Activated CD4-positive, alpha-beta T cell treated with anti-CD3 and anti-CD28 coated beads, Interleukin-2, amount 10 ng/mL, durations not matched to agents 24 days and 14 days (primary cell): Measurements from ENCODE around the gene PRDX5. TPM values are rescaled to one million over a fixed set of nuclear protein-coding genes. Genes with fewer than 3 reads are reported as not detected.
"Not testable (repeated sequence)": the region's sequence is repeated elsewhere in the genome, so short reads cannot be mapped to it uniquely, and the experiment has no call there.

Experiments
- DNase-seq: peaks from one replicate; pipeline ENCODE4 v3.0.0; 2022
- H3K27ac Mint-ChIP-seq: one replicate; pipeline ENCODE4 v1.8.0; 2022; ENCODE audit warnings: mild to moderate bottlenecking, mixed read lengths
- H3K27me3 Mint-ChIP-seq: one replicate; pipeline ENCODE4 v1.8.0; 2022; ENCODE audit warnings: mixed read lengths
- H3K36me3 Mint-ChIP-seq: one replicate; pipeline ENCODE4 v1.8.0; 2022; ENCODE audit warnings: low read depth, mild to moderate bottlenecking, mixed read lengths
- H3K4me1 Mint-ChIP-seq: one replicate; pipeline ENCODE4 v1.8.0; 2021; ENCODE audit warnings: mixed read lengths
- H3K4me3 Mint-ChIP-seq: one replicate; pipeline ENCODE4 v1.8.0; 2022; ENCODE audit warnings: mild to moderate bottlenecking, moderate library complexity, mixed read lengths
- H3K9me3 Mint-ChIP-seq: one replicate; pipeline ENCODE4 v1.8.0; 2021; ENCODE audit warnings: mixed read lengths
- intact Hi-C: fragments of 100-400 bp; cut with micrococcal nuclease; formaldehyde crosslinking; loops from one replicate; pipeline ENCODE4 v1.15.1; 2023
- total RNA-seq: library from RNA; stranded (reverse); gene quantifications from 2 replicates; pipeline ENCODE4 v1.2.3, GENCODE V29; 2022

The PRDX5 gene
- total RNA-seq, 1 donor from 2014 or later: 98.0 TPM

DNA sequence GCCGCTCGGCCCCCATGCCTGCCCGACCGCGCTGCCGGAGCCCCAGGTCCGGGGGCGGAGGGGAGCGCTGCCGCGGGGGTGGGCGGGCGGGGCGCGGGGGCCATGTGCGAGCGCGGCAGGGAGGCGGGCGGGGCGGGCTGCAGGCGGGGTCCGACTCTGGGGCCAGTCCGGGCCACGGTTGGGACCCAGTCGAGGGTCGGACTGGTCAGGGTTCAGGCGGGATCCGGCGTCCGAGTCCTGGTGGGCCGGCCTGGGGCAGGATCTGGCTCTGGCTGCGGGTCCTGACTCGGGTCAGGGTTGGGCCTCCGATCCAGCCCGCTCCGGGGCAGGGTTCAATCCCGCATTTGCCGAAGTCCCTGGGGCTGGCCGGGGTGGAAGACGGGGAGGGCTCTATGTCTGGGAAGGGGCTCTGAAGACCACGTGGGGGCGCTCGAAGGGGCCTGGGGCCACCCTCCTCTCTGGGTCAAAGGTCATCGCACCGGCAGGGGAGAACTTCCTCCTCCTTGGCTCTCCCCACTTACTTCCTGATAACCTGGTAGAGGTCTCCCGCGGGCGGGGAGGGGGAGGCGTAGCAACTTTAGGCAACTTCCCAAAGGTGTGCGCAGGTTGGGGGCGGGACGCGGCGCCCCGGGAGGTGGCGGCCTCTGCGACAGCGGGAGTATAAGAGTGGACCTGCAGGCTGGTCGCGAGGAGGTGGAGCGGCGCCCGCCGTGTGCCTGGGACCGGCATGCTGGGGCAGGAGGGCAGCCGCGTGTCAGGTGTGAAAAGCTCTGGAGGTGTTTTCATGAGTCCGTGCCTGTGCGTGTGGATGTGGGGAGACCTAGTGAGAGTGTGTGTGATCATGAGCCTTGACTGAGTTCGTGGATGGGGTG lies 12.0 kb upstream of the PRDX5 start:
- H3K27me3 Mint-ChIP-seq: peaks cover 5% of the 10 kb centered on the region
- H3K9me3 Mint-ChIP-seq: no peaks in the 10 kb centered on the region
- peaks cover 22% of the 10 kb centered on the region for H3K4me1 Mint-ChIP-seq
- peaks cover 19% of the 10 kb centered on the region for H3K36me3 Mint-ChIP-seq
- intact Hi-C loops: loop anchor here (1.0 to 10.0 kb wide), 9 partner anchors 11 to 471 kb away; partner anchors contain the start of genes CCDC88B, COX8A, FERMT3 and NUDT22
- peak overlapping the region; percentile 94 for H3K4me3 Mint-ChIP-seq
- peak overlapping the region; percentile 88 for H3K27ac Mint-ChIP-seq
- peak; percentile 92 for DNase-seq

GRCh38 chr11:64306563-64306875 lies 11.4 kb upstream of the PRDX5 start:
- DNase-seq: no peak
- Mint-ChIP-seq H3K4me3 (peak overlapping the region; percentile 94), H3K9me3 (no peaks in the 10 kb centered on the region), H3K4me1 (peaks cover 23% of the 10 kb centered on the region), H3K27me3 (peaks cover 2% of the 10 kb centered on the region), H3K36me3 (peaks cover 21% of the 10 kb centered on the region), H3K27ac (peak overlapping the region; percentile 88)
- intact Hi-C loops: loop anchor here (5.0 to 10.0 kb wide), 3 partner anchors 119 to 471 kb away; partner anchors contain the start of genes COX8A, SF1 and STIP1

- Mint-ChIP-seq H3K4me3 (peak overlapping the region; percentile 94), H3K27me3 (no peaks in the 10 kb centered on the region), H3K9me3 (no peaks in the 10 kb centered on the region), H3K4me1 (peaks cover 23% of the 10 kb centered on the region), H3K27ac (peak overlapping the region; percentile 88), H3K36me3 (peaks cover 21% of the 10 kb centered on the region)
- no peak for DNase-seq
- intact Hi-C loops: loop anchor here (5.0 to 10.0 kb wide), 3 partner anchors 120 to 470 kb away; partner anchors contain the start of genes COX8A, SF1 and STIP1
Measured at GRCh38 chr11:64306876-64307622, 10.9 kb upstream of the PRDX5 start.

GRCh38 chr11:64307795-64308194 lies 10.1 kb upstream of the PRDX5 start:
- not testable (repeated sequence) for H3K27me3 Mint-ChIP-seq, H3K9me3 Mint-ChIP-seq, DNase-seq
- peaks cover 27% of the 10 kb centered on the region for H3K4me1 Mint-ChIP-seq
- H3K36me3 Mint-ChIP-seq: peaks cover 28% of the 10 kb centered on the region
- H3K4me3 Mint-ChIP-seq: peak overlapping the region; percentile 94
- peak overlapping the region; percentile 9 for H3K27ac Mint-ChIP-seq
- intact Hi-C loops: loop anchor here (5.0 to 10.0 kb wide), 3 partner anchors 120 to 470 kb away; partner anchors contain the start of genes COX8A, SF1 and STIP1

GRCh38 chr11:64312947-64313346 lies 5.0 kb upstream of the PRDX5 start:
- no peak overlapping the region for H3K4me3 Mint-ChIP-seq
- intact Hi-C loops: no loop called here
- peaks cover 43% of the 10 kb centered on the region for H3K36me3 Mint-ChIP-seq
- H3K9me3 Mint-ChIP-seq: no peaks in the 10 kb centered on the region
- peaks cover 22% of the 10 kb centered on the region for H3K4me1 Mint-ChIP-seq
- peak overlapping the region; percentile 63 for H3K27ac Mint-ChIP-seq
- DNase-seq: no peak
- no peaks in the 10 kb centered on the region for H3K27me3 Mint-ChIP-seq

DNA sequence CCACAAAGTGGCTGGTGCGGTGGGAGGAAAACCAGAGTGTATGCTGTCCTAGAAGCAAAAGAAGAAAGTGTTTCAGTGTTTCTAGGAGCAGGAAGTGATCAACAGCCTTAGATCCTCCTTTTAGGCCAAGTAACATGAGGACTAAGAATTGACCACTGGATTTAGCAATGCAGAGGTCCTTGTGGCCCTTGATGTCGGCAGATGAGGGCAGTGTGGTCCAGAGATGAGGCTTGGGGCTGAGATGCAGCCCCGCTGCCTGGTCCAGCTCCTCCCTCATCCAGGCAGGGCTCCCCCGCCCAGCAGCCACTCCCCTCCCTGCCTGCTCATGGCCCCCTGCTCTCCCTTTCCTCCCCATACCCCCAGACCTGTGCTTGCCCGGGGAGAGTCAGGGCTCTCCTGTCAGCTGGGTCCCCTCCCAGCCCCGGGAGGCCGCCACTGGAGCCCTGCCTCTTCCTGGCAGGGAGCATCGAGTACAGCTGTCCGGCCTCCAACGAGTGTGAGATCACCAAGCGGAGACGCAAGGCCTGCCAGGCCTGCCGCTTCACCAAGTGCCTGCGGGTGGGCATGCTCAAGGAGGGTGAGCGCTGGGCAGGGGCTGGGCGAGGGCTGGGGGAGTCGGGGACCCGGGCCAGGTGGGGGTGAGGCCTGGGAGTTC lies 4.3 kb upstream of the PRDX5 start:
- no peak overlapping the region for H3K27ac Mint-ChIP-seq
- H3K9me3 Mint-ChIP-seq: no peaks in the 10 kb centered on the region
- peaks cover 22% of the 10 kb centered on the region for H3K4me1 Mint-ChIP-seq
- peaks cover 43% of the 10 kb centered on the region for H3K36me3 Mint-ChIP-seq
- DNase-seq: no peak
- intact Hi-C loops: no loop called here
- H3K27me3 Mint-ChIP-seq: no peaks in the 10 kb centered on the region
- H3K4me3 Mint-ChIP-seq: no peak overlapping the region

DNA sequence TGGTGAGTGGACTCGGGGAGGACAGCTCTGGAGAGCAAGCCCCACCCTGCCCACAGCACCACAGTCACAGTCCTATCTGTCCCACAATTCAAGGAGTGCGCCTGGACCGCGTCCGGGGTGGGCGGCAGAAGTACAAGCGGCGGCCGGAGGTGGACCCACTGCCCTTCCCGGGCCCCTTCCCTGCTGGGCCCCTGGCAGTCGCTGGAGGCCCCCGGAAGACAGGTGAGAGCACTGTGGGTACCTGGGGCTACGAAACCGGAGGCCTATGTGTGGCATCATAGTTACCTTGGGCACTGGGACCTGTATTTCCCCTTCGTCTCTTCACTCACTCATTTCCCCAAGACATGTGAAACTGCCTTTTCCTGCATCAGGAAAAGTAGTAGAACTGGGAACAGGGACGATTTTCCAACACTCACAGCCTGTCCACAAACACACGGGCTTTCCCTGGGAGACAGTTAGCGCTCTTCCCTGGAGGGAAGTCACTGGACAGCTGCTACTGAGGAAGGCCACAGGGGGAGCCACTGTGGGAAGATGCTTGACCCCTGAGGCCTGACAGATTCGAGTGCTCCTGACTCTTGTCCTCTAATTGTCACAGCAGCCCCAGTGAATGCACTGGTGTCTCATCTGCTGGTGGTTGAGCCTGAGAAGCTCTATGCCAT lies 3.6 kb upstream of the PRDX5 start:
- H3K9me3 Mint-ChIP-seq: no peaks in the 10 kb centered on the region
- no peak overlapping the region for H3K27ac Mint-ChIP-seq
- no peaks in the 10 kb centered on the region for H3K27me3 Mint-ChIP-seq
- H3K36me3 Mint-ChIP-seq: peaks cover 43% of the 10 kb centered on the region
- no peak for DNase-seq
- H3K4me3 Mint-ChIP-seq: no peak overlapping the region
- intact Hi-C loops: no loop called here
- H3K4me1 Mint-ChIP-seq: peaks cover 27% of the 10 kb centered on the region

DNA sequence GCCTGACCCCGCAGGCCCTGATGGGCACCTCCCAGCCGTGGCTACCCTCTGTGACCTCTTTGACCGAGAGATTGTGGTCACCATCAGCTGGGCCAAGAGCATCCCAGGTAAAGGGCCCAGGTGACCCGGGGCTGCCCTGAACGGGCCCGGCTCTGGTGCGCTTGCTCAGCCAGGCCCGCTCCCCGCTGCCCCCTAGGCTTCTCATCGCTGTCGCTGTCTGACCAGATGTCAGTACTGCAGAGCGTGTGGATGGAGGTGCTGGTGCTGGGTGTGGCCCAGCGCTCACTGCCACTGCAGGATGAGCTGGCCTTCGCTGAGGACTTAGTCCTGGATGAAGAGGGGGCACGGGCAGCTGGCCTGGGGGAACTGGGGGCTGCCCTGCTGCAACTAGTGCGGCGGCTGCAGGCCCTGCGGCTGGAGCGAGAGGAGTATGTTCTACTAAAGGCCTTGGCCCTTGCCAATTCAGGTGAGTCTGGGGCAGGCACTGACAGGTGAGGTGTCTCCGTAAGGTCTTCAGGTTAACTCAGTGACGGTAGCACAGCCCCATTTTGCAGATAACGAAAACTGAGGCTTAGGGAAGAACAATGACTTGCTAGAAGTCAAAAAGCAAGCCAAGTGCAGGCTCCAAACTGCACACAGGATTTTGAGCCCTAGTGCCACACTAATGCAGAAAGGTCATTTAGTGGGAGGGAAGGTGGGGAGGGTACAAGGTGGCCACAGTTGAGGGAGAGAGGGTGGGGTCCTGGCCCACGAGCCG lies 2.9 kb upstream of the PRDX5 start:
- peak overlapping the region; percentile 11 for H3K27ac Mint-ChIP-seq
- intact Hi-C loops: no loop called here

DNA sequence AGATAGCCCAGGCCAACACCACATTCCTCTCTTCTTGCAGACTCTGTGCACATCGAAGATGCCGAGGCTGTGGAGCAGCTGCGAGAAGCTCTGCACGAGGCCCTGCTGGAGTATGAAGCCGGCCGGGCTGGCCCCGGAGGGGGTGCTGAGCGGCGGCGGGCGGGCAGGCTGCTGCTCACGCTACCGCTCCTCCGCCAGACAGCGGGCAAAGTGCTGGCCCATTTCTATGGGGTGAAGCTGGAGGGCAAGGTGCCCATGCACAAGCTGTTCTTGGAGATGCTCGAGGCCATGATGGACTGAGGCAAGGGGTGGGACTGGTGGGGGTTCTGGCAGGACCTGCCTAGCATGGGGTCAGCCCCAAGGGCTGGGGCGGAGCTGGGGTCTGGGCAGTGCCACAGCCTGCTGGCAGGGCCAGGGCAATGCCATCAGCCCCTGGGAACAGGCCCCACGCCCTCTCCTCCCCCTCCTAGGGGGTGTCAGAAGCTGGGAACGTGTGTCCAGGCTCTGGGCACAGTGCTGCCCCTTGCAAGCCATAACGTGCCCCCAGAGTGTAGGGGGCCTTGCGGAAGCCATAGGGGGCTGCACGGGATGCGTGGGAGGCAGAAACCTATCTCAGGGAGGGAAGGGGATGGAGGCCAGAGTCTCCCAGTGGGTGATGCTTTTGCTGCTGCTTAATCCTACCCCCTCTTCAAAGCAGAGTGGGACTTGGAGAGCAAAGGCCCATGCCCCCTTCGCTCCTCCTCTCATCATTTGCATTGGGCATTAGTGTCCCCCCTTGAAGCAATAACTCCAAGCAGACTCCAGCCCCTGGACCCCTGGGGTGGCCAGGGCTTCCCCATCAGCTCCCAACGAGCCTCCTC lies 2.0 kb upstream of the PRDX5 start:
- Mint-ChIP-seq H3K27ac (peak overlapping the region; percentile 97), H3K4me3 (peak overlapping the region; percentile 92), H3K36me3 (peaks cover 42% of the 10 kb centered on the region), H3K4me1 (peaks cover 35% of the 10 kb centered on the region)
- intact Hi-C loops, H3K27me3 Mint-ChIP-seq, H3K9me3 Mint-ChIP-seq, DNase-seq: not testable (repeated sequence)

More for the DNA sequence above, 2.9 kb upstream of the PRDX5 start:
- no peaks in the 10 kb centered on the region for H3K9me3 Mint-ChIP-seq
- peaks cover 32% of the 10 kb centered on the region for H3K4me1 Mint-ChIP-seq
- DNase-seq: no peak
- H3K27me3 Mint-ChIP-seq: no peaks in the 10 kb centered on the region
- peak overlapping the region; percentile 15 for H3K4me3 Mint-ChIP-seq
- H3K36me3 Mint-ChIP-seq: peaks cover 41% of the 10 kb centered on the region

DNA sequence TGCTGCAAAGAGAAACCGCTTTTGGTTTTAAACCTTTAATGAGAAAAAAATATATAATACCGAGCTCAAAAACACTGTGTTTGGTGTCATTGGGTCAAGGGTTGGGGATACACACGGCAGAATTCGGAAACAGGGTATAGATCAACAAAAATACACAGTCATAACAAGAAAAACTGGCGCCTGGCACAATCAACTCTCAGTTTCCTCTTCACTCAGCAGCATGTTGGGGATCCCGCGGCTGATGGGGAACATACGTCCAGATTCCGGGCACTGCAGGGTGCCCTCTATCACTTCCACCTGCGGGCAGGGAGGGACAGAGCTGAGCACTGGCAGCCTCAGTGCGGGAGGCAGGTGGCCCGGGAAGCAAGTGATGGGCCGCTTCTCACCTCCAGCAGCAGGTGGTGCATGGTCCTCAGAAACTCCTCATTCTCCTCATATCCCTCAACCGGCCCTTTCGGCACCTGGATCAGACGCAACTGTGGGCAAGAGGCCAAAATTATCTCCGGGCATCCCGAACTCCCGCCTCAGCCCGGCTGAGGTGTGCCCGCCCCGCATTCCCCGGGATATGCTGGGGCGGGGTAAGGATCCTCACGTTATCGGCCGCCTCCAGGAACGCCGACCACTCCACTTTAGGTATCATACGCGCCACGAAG lies 1.1 kb upstream of the PRDX5 start:
- peaks cover 49% of the 10 kb centered on the region for H3K36me3 Mint-ChIP-seq
- intact Hi-C loops: loop anchor here (1.0 kb wide), 4 partner anchors 11 to 47 kb away; partner anchors contain the start of genes CCDC88B and ESRRA

DNA sequence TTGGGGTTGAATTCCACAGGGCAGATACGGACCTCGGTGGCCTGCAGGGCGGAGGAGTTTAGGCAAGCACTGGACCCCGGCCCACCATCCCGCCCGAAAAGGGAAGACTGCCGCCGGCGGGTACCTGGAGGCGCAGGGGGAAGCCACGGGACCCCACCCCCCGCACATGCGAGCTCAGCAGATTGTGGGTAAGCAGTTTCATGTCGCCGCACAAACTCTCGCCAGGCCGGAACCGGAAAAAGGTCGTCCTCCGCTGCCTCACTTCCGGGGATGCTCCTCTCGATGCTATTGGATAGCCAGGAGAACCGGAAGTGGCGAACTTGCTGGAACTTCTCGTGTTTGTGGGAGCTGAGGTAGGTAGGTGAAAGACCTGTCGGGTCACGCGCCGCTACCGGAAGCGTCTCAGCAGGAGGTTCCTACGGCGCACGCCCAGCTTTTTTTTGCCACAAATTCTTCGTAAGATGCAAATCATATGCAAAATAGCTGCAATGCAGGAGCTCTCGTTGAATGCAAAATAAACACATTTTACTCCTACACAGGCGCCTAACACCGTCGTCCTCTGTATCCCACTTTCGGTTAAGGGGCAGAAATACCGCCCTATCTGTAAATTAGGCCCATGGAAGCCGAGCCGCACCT lies 478 bp upstream of the PRDX5 start, which contains the start of gene TRMT112:
TRMT112 (minus strand) TSS at position 235 of the 636 bp plus-strand sequence; CDS start at position 202, 33 bp downstream.
- H3K36me3 Mint-ChIP-seq: peaks cover 47% of the 10 kb centered on the region
- H3K27ac Mint-ChIP-seq: peak within 1 kb of the TSS; percentile 97

More for the DNA sequence above, 1.1 kb upstream of the PRDX5 start:
- Mint-ChIP-seq H3K4me1 (peaks cover 38% of the 10 kb centered on the region), H3K4me3 (peak overlapping the region; percentile 92), H3K27ac (peak overlapping the region; percentile 97), H3K9me3 (no peaks in the 10 kb centered on the region), H3K27me3 (no peaks in the 10 kb centered on the region)
- DNase-seq: peak; percentile 80

More for the DNA sequence above, 478 bp upstream of the PRDX5 start, which contains the start of gene TRMT112:
- DNase-seq: peak; percentile 99
- Mint-ChIP-seq H3K4me1 (peaks cover 38% of the 10 kb centered on the region), H3K9me3 (no peaks in the 10 kb centered on the region), H3K4me3 (peak within 1 kb of the TSS; percentile 92), H3K27me3 (no peaks in the 10 kb centered on the region)
- intact Hi-C loops: loop anchor here (1.0 kb wide), 4 partner anchors 12 to 48 kb away; partner anchors contain the start of genes CCDC88B and ESRRA
